Inferior parietal cortex (tissue), 1 donor: ENCODE data around the gene LOC101059915.
A peak's percentile ranks its signal among the peaks of the same experiment; 100 is the strongest.
"Not testable (repeated sequence)": the region's sequence is repeated elsewhere in the genome, so short reads cannot be mapped to it uniquely, and the experiment has no call there.

Experiments
- DNase-seq: peaks from one replicate; pipeline ENCODE4 v3.0.0-alpha.2; 2016; ENCODE audit errors: extremely low spot score

Gene LOC101059915

DNA sequence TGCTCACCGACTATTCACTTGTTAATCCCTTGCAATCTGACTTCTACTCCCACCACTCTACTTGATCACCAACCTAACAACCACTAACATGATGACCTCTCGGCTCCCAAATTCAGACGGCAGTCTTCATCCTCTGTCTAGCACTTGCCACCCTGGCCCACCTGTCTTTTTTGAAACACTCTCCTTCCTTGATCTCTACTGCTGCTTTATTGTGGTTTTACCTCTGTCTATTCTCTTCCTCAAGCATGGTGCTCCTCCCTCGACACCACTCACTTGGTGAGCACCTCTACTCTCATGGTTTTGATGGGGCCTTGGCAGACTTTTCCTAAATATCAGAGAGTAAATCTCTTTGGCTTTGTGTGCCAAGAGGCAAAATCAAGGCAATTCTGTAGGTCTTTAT, 27.3 kb upstream of the LOC101059915 start:
- no peak for DNase-seq

DNA sequence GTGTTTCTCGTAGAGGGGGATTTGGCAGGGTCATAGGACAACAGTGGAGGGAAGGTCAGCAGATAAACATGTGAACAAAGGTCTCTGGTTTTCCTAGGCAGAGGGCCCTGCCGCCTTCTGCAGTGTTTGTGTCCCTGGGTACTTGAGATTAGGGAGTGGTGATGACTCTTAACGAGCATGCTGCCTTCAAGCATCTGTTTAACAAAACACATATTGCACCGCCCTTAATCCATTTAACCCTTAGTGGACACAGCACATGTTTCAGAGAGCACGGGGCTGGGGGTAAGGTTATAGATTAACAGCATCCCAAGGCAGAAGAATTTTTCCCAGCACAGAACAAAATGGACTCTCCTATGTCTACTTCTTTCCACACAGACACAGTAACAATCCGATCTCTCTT, 22.9 kb upstream of the LOC101059915 start:
- not testable (repeated sequence) for DNase-seq

- DNase-seq: no peak
Measured at GRCh38 chrX:71650333-71650969, 16.9 kb upstream of the LOC101059915 start.

GRCh38 chrX:71652405-71652804, 14.9 kb upstream of the LOC101059915 start:
- peak; percentile 59 for DNase-seq

- no peak for DNase-seq
Measured at GRCh38 chrX:71653344-71653743, 14.0 kb upstream of the LOC101059915 start.

DNA sequence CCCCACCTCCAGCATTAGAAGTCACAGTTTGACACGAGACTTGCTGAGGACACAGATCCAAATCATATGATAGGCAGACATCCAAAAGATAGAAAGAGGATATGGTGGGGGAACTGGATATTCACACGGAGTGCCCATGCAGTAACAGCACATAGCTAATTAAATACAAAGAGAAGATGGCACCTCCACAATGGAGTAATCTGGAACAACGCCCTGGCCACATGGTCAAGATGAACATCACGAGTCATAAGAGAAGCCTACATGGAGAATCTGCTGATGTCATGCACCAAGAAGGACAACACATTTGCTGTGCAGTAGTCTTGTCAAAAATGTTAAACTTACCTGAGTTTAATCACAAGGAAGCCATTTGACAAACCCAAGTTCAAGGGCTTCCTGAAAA, 10.1 kb upstream of the LOC101059915 start:
- DNase-seq: no peak

DNA sequence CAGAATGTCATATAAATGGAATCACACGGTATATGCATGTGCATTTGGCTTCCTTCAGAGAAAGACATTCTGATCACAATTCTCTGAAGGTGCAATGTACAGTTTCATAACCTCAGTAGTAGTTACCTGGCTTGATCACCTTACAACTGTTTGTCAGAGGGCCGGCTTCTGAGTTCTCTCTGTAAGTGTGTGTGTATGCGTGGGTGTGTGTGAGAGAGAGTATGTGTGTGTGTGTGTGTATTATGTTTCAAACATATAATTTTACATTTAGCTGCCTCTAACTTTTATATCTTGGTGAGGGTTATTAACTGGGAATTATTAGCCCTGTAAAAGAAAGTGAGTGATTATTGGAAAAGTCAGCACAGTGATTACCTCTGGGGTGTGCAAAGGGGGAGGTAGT, 8.0 kb upstream of the LOC101059915 start:
- DNase-seq: no peak

- no peak for DNase-seq
Measured at GRCh38 chrX:71659959-71660358, 7.4 kb upstream of the LOC101059915 start.

- no peak for DNase-seq
Measured at GRCh38 chrX:71660562-71661416, 6.6 kb upstream of the LOC101059915 start.

DNA sequence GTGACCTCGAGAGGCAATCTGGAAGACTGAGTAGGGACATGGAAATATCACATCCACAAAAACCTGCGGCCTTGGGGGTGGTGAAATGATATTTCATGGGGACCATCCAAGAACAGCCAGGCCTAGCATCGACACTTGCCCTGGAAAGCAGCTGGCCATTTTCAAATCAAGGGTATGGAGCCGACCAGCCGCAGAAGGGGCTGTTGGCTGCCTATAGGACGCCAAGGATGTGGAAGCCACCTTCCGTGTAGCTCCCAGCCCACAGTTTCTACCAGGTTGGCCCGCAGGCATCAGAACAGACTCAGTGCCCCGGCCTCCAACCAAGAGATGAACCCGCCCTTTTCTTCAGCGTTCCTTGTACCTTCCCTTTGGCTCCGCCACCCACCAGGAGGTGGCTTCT, 5.4 kb upstream of the LOC101059915 start:
- DNase-seq: no peak

DNA sequence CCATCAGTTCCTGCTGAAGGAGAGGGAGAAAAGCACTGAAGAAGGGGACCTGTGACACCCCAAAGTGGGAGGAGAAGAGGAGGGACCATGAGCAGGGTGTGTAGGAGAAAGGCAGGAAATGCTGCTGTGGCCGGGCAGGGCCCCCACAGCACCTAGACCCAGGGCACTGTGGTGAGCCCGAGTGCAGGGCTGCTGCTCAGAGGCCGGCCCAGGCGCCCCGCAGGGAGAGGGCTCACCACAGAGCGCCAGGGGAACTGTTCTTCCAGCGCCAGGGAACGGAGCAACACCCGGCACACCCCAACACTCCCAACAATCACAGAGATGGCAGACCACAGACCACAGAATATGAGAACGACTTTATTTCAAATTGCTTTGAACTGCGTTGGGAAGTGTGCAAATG, 4.7 kb upstream of the LOC101059915 start:
- not testable (repeated sequence) for DNase-seq

- not testable (repeated sequence) for DNase-seq
Measured at GRCh38 chrX:71663238-71663637, 4.1 kb upstream of the LOC101059915 start.

- DNase-seq: not testable (repeated sequence)
Measured at GRCh38 chrX:71664202-71664601, 3.1 kb upstream of the LOC101059915 start.

GRCh38 chrX:71664889-71665491, 2.4 kb upstream of the LOC101059915 start:
- no peak for DNase-seq

DNA sequence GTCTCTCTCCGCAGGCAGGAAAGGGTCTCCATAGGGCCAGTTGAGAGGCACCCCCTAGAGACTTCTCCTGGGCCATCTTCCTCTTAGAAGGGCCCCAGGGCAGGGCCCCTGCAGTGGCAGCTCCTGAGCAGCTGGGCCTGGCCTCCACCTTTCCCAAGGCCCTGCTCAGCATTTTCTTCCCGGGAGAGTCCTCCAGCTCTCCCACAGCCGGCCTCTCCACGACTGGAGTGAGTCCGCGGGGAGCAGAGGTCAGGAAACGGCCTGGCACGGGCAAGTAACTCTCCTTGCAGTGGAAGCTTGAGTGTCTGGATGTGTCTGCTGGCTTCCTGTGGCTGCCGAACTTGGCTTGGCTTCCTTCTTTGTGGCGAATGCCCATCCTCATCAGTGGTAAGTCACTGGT, 1.6 kb upstream of the LOC101059915 start:
- no peak for DNase-seq

DNA sequence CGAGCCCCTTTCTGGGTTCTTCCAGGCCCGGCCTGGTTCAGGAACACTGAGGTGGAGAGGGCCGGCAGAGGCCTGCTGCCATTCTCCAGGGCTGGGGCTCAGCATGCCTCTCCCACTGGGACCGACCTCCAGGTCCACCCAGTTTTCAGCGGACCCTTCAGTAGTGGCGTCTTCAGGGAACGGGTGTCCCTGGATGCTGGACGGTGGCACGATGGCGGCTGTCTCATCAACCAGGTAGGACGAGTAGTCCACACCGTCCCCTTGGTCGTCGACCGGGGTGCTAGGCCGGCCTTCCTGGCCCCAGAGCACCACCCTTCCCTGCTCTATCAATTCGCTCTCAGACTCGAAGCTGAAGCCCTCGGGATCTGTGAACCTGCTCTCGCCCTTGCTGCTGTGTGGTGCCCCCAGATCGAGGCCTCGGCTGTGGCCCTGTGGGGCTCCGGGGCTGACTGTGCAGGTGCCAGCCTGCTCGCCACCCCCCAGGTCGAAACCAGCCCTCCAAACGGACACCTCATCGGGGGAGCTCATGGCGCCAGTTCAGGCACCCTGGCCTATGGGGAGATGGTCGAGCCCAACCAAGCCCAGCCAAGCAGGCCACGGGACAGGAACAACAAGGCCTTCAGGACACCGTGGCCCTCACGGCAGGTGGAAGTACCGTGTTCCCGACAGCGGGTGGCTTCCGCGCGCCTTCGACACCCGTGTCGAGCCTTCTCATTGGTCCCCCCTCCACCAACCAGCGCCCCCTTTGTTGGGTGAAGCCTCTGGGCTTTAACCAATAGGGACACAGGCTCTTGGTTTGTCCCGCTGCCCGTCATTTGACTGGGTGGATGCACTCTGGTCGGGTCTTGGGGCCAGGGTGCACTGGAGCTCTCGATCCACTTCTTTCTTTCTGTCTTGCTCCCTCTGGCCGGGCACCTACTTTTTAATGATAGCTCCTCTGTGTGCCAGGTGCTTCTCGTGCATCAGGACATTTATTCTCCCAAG, 814 bp upstream of the LOC101059915 start:
- DNase-seq: no peak

- no peak for DNase-seq
Measured at GRCh38 chrX:71668248-71668595, 876 bp downstream of the LOC101059915 start.

DNA sequence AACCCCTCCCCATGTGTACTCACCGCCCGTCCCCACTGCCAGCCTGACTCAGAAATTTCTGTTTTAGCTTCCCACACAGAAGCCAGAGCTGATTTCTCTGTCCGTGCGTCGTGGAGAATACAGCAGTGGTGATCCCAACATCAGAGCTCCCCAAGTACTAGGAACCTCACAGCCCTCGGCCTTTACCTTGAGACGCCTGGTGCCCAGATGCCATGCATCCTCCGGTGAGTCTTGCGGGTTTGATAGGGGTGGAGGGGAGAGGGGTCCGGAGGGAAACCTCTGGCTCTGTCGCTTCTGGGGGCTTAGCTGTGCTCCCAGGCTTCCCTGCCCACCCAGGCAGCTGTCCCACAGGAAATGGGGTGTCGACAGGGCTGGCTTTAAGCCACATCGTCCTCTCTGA, 2.1 kb downstream of the LOC101059915 start:
- DNase-seq: no peak

- DNase-seq: peak; percentile 8
Measured at GRCh38 chrX:71669947-71670346, 2.6 kb downstream of the LOC101059915 start.

DNA sequence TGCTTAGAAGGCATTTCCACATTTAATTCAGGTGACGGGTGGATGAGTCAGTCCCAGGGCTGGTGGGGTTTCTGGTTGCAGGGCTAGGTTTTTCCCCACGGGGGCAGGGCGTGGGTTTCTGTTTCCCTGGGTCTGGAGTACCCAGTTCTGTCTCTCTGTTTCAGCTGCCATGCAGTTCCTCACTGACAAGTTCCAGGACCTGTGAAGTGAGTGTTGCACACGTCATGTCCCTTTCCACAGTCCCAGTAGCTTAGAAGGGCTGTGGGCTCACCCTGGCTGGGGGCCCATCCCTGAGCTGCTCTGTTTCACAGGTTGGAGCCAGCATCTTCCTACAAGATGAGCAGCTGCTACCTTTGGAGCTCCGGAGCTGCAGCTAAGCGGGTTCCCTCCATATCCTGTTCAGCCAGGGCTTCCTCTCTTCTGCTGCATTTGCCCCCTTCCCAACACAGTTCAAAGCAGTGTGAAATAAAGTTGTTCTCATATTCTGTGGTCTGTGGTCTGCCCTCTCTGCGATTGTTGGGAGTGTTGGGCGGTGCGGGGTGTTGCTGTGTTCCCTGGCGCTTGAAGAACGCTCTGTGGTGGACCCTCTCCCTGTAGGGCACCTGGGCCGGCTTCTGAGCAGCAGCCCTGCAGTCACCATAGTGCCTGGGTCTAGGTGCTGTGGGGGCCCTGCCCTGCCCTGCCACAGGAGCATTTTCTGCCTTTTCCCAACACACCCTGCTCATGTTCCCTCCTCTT, 3.9 kb downstream of the LOC101059915 start:
- no peak for DNase-seq

DNA sequence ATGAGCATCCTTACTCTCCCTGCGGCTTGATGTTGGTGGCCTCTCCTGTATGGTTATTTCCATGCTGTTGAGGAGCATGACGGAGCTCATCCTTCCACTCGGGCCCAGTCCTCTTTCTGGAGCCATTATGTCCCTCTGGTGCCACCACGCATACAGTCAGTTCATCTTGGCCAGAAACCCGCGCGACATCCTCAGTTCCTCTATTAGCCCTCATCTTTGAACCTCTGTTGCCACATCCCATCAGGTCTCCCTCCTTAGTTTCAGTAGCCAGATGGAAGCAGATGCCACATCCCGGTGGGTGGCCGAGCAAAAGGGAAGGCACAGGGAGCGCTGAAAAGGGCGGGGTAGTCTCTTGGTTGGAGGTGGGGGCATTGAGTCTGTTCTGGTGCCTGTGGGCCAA, 4.6 kb downstream of the LOC101059915 start:
- DNase-seq: no peak
